B cell (primary cell): ENCODE data around the gene GJA10. TPM values are rescaled to one million over a fixed set of nuclear protein-coding genes. Genes with fewer than 3 reads are reported as not detected.

Source experiments
- ATAC-seq: fragments of 200-7000 bp; cut with Tn5 transposase; one replicate; pipeline ENCODE4 v1.10.0; 2021; ENCODE audit warnings: low read depth, mild to moderate bottlenecking, moderate number of reproducible peaks, moderate library complexity
- CTCF ChIA-PET: fragments of 350-600 bp; sonication (Branson Sonifier 250); formaldehyde crosslinking; loops from one replicate; lab custom pipeline; 2021; ENCODE audit warnings: antibody characterized with exemption, inconsistent platforms; lab: Charles Lee
- POLR2A ChIA-PET: fragments of 350-600 bp; sonication (Branson Sonifier 250); formaldehyde crosslinking; loops from one replicate; lab custom pipeline; 2021; ENCODE audit warnings: antibody characterized with exemption; lab: Charles Lee
- DNase-seq: peaks from one replicate; pipeline ENCODE4 v3.0.0; 2013
- H2AFZ ChIP-seq: 2 replicates; pipeline ENCODE4 v1.6.1; 2012; ENCODE audit warnings: mild to moderate bottlenecking, low read depth, low read length; ENCODE audit not compliant: insufficient read depth, poor library complexity, severe bottlenecking
- H3K27ac ChIP-seq, 2 donors: 1 replicate in 1 of 2; 2 replicates in 1 of 2; pipeline ENCODE4 v1.5.1; 2012 to 2013; ENCODE audit warnings: low read length in 2 of 2, mild to moderate bottlenecking in 2 of 2, moderate library complexity in 1 of 2
- H3K27me3 ChIP-seq, 4 experiments: fragments of 200-600 bp in 1 of 4; sonication (generic) in 1 of 4; replicated peaks in 1 of 4; 1 replicate in 2 of 4; 2 replicates in 2 of 4; pipeline versions ENCODE4 v1.6.1 to v1.7.0; 2013 to 2016; ENCODE audit warnings: low read length in 3 of 4, mild to moderate bottlenecking in 2 of 4, mixed read lengths in 1 of 4, moderate library complexity in 1 of 4; ENCODE audit not compliant: insufficient read depth in 4 of 4, control insufficient read depth in 3 of 4; ENCODE audit errors: control extremely low read depth in 1 of 4
- H3K36me3 ChIP-seq, 2 experiments: replicated peaks in 1 of 2; 1 replicate in 1 of 2; 2 replicates in 1 of 2; pipeline versions ENCODE4 v1.6.1 to v1.7.1; 2013; ENCODE audit warnings: low read length in 1 of 2; ENCODE audit not compliant: insufficient read depth in 2 of 2, control insufficient read depth in 1 of 2; ENCODE audit errors: control extremely low read depth in 1 of 2, extremely low read depth in 1 of 2
- H3K4me1 ChIP-seq, 2 donors: fragments of 200-600 bp in 1 of 2; sonication (generic) in 1 of 2; 1 replicate in 1 of 2; 2 replicates in 1 of 2; pipeline versions ENCODE4 v1.5.1 to v1.6.1; 2013 to 2017; ENCODE audit warnings: low read length in 2 of 2; ENCODE audit not compliant: control insufficient read depth in 2 of 2, insufficient read depth in 2 of 2
- H3K4me2 ChIP-seq: replicated peaks from 2 replicates; pipeline ENCODE3; 2012; ENCODE audit warnings: mild to moderate bottlenecking, low read depth, low read length; ENCODE audit not compliant: poor library complexity, severe bottlenecking
- H3K4me3 ChIP-seq, 5 experiments: fragments of 200-600 bp in 1 of 5; sonication (generic) in 1 of 5; 1 replicate in 3 of 5; 2 replicates in 2 of 5; pipeline versions ENCODE4 v1.5.1 to v1.7.0; 2011 to 2016; ENCODE audit warnings: low read length in 4 of 5, mild to moderate bottlenecking in 4 of 5, low read depth in 2 of 5, control low read depth in 1 of 5, moderate library complexity in 1 of 5; ENCODE audit not compliant: insufficient read depth in 1 of 5; ENCODE audit errors: control extremely low read depth in 1 of 5, extremely low read depth in 1 of 5
- H3K79me2 ChIP-seq: fragments of 200-600 bp; sonication (generic); one replicate; pipeline ENCODE4 v1.6.0; 2016; ENCODE audit warnings: low read length; ENCODE audit not compliant: control insufficient read depth, insufficient read depth
- H3K9ac ChIP-seq: fragments of 200-600 bp; sonication (generic); 2 replicates; pipeline ENCODE4 v1.6.1; 2017; ENCODE audit warnings: mild to moderate bottlenecking, low read length, moderate library complexity
- H3K9me3 ChIP-seq, 3 donors: one replicate each; pipeline versions ENCODE4 v1.6.1 to v1.7.1; 2013; ENCODE audit warnings: low read length in 2 of 3; ENCODE audit not compliant: control insufficient read depth in 2 of 3, insufficient read depth in 1 of 3; ENCODE audit errors: control extremely low read depth in 1 of 3
- H4K20me1 ChIP-seq: 2 replicates; pipeline ENCODE4 v1.6.0; 2012; ENCODE audit warnings: mild to moderate bottlenecking, low read length; ENCODE audit not compliant: insufficient read depth, control insufficient read depth, poor library complexity, severe bottlenecking
- H3K27ac Mint-ChIP-seq: one replicate; pipeline ENCODE4 v1.8.0; 2021; ENCODE audit warnings: mixed read lengths
- H3K27me3 Mint-ChIP-seq: one replicate; pipeline ENCODE4 v1.8.0; 2021; ENCODE audit warnings: mixed read lengths
- H3K4me1 Mint-ChIP-seq: one replicate; pipeline ENCODE4 v1.8.0; 2021; ENCODE audit warnings: mixed read lengths
- H3K4me3 Mint-ChIP-seq: one replicate; pipeline ENCODE4 v1.8.0; 2021; ENCODE audit warnings: mixed read lengths
- H3K9me3 Mint-ChIP-seq: one replicate; pipeline ENCODE4 v1.8.0; 2022; ENCODE audit warnings: mixed read lengths; ENCODE audit not compliant: insufficient read depth
- CTCF ChIP-seq: fragments of 200-600 bp; IDR thresholded peaks from one replicate; pipeline ENCODE4 v1.8.0; 2022; ENCODE audit warnings: antibody characterized with exemption, mild to moderate bottlenecking
- EZH2 ChIP-seq: IDR thresholded peaks from 2 replicates; pipeline ENCODE4 v1.6.1; 2012; ENCODE audit warnings: borderline replicate concordance, low read depth, mild to moderate bottlenecking, moderate library complexity, low read length; ENCODE audit not compliant: insufficient read depth, poor library complexity, severe bottlenecking
- WGBS: methylation state at CpG from one replicate; pipeline ENCODE4 v1.1.5; 2013; ENCODE audit warnings: missing lambda C conversion rate; ENCODE audit not compliant: insufficient coverage; 5-methylcytosine and 5-hydroxymethylcytosine counted together
- intact Hi-C: fragments of 100-400 bp; cut with micrococcal nuclease; formaldehyde crosslinking; loops from one replicate; pipeline ENCODE4 v1.10.0; 2022
- polyA plus RNA-seq: library from polyadenylated mRNA; depleted of rRNA; stranded (reverse); fragments of >200 nt; gene quantifications from 2 replicates; pipeline ENCODE4 v1.2.3, GENCODE V29; 2012
- total RNA-seq, 2 donors: library from RNA; stranded (reverse); fragments of 120-200 nt in 1 of 2; gene quantifications; 1 replicate in 1 of 2; 2 replicates in 1 of 2; pipeline versions ENCODE4 v1.2.3 to v1.2.4, GENCODE V29; 2013 to 2022

The GJA10 gene
- total and polyA plus RNA-seq, 2 donors (not counting 1 experiment from before 2014, with no cell fraction given), result not detected

GRCh38 chr6:89939144-89939543 is 44.9 kb downstream of the GJA10 start:
- POLR2A ChIA-PET, result no interaction called here

More at GRCh38 chr6:89939144-89939543, 44.9 kb downstream of the GJA10 start:
- 93% methylated on average over 2 of the region's 2 CpGs for WGBS
- no peak overlapping the region for H3K4me3 Mint-ChIP-seq
- Histone ChIP-seq H3K9me3 (no peaks in the 10 kb centered on the region), H3K79me2 (peaks cover 13% of the 10 kb centered on the region), H3K36me3 (peaks cover 10 to 59% of the 10 kb centered on the region in 2 experiments), H3K4me1 (no peaks in the 10 kb centered on the region), H3K27ac (no peak overlapping the region), H3K27me3 (no peaks in the 10 kb centered on the region), H3K4me3 (no peak overlapping the region), H2AFZ (no peak overlapping the region), H3K9ac (no peak overlapping the region), H3K4me2 (no peak overlapping the region), H4K20me1 (peaks cover 90% of the 10 kb centered on the region)
- H3K27me3 Mint-ChIP-seq, result no peaks in the 10 kb centered on the region
- no peak overlapping the region for H3K27ac Mint-ChIP-seq
- intact Hi-C loops, result no loop called here
- peaks cover 4% of the 10 kb centered on the region for H3K4me1 Mint-ChIP-seq
- CTCF ChIA-PET, result interaction anchor here (1.5 to 8.3 kb wide), 4 partner anchors 278 to 548 kb away, joined by 5 to 206 read pairs (median 6); no protein-coding TSS in a partner anchor
- no peaks in the 10 kb centered on the region for H3K9me3 Mint-ChIP-seq
- no peak for TF ChIP-seq EZH2
- no peak for TF ChIP-seq CTCF
- ATAC-seq (no peak), DNase-seq (peak; percentile 5)
